GM19240 (cell line): ENCODE results near the gene DDAH2.
A peak's percentile ranks its signal among the peaks of the same experiment; 100 is the strongest.

ENCODE experiments used
- DNase-seq: peaks from one replicate; pipeline ENCODE4 v3.0.0; 2011; ENCODE audit warnings: low spot score; ENCODE audit not compliant: insufficient read length

The DDAH2 gene

GRCh38 chr6:31690231-31691077 is 38.6 kb downstream of the DDAH2 start:
- DNase-seq: no peak

GRCh38 chr6:31689249-31690110 is 39.6 kb downstream of the DDAH2 start:
- DNase-seq: no peak

DNA sequence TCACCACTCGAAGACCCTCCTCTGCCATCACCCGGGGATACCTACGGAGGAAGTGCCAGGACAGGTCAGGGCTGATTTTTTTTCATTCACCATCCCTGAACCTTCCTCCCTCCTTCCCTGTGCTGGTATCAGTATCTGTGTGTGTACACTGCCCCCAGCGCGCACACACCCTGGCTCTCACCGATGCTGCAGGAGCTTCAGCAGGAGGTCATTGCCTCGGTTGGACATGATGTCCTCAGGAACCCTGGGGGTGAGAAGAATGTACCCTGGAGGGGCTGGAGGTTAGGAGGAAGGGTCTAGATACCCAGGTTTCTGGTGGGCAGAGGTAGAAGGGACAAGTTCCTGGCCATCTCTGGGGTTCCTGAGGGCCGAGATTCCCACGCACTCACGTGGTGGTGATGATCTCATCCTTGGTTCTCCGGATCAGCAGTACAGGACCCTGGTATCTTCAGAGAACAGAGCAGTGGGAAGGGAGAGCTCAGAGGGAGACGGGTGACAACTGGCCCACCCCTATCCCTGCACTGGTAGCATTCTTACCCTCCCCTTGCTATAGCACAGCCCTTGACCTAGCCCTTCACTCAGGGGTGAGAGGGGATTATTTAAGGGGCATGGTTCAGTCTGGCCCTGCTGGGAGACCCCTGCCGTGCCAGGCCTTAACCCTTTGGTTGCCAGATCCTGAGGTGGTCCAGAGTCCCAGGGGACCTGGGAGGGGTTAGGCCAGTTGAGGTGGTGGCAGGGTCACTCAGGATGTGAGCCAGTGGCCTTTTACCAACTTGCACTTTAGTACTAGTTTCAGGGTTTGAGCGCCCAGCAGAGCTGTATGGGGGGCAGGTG is 41.0 kb downstream of the DDAH2 start:
- DNase-seq: no peak

DNA sequence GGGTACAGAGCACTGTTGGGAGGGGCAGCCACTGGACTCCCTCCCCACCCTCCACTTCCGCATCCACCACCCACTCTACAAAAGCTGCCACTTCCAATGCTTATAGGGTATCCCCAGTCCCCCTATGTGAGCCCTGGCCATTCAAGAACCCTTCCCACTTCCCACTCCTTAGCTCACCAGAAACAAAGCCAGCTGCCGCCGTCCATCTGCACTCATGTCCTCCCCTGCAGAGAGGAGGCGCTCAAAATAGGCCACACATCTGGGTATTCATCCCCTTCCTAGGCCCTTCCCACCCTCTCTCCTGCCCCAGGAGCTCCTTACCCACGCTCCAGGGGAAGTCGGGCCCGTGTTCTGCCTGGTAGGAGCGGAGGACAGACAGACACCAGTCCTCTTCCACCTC is 41.8 kb downstream of the DDAH2 start:
- no peak for DNase-seq

- DNase-seq: no peak
Measured at GRCh38 chr6:31686483-31686882, 42.6 kb downstream of the DDAH2 start.

GRCh38 chr6:31683591-31683990 is 45.5 kb downstream of the DDAH2 start:
- no peak for DNase-seq

GRCh38 chr6:31681135-31681671 is 47.9 kb downstream of the DDAH2 start:
- no peak for DNase-seq

DNA sequence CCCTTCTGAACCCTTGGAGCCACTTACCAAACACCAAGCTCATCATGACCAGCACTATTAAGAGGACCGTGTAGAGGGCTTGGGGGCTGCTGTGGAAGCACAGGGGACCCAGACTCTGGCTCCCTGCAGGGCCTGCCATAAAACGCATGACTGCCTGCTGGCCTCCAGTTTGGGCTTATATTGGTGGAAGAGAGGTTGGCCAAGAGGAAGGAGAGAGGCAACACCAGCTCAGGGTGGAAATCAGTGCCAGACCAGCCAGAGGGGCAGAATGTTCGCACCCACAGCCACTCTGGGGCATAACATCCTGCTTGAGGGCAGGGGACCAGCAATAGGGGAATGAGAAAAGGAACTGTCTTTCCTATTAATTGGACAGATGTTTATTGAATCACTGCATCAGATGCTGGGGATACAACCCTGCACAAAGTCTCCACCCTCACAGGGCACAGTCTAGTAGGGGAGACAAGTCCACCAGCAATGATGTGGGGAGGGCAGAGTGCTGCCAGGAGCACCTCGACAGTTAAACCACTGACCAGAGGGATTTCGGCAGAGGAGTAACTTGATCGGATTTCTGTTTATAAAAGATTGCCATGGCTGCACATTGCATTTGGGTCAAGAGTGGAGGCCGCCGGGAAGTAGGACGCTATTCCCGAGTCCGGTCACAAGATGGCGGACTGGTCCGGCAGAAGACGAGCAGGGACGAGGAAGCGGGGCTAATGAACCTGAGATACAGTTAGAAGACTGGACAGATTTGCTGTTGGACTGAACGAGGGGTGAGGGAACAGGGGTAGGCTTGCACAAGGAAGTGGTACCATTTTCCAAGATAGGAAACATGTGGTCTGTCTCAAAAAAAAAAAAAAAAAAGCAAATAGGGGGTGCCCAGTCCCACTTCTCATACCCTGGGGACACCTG is 48.6 kb downstream of the DDAH2 start, which contains the start of gene LY6G5C:
LY6G5C (minus strand) TSS at position 842 of the 909 bp plus-strand sequence; CDS start at position 148, 694 bp downstream.
- peak; percentile 71 for DNase-seq

DNA sequence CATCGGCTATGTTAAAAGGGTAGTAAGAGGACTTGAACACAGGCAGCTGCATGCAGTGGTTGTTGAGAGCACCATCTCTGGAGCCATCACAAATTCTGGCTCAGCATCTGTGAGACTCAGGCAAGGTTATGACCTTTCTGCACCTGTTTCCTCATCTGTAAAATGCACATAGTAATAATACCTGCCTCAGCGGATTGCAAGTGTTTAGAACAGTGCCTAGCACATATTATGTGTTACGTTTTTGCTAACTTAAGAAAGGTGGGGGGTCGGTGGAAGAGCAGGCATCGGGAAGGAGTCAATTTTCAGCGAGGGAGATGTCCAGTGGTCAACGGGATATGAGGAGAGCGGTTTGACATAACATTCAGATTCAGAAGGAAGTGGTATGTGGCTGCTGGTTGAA is 51.1 kb downstream of the DDAH2 start:
- DNase-seq: no peak
